PC-3 (cell line): Measurements from ENCODE around the gene ASCC3.

ENCODE experiments used
- EZH2 ChIP-seq: fragments of 300-600 bp; sonication (generic); IDR thresholded peaks from one replicate; pipeline ENCODE4 v1.6.1; 2017; ENCODE audit warnings: antibody characterized with exemption, mild to moderate bottlenecking, low read length; ENCODE audit not compliant: unreplicated experiment
- EZH2phosphoT487 ChIP-seq: fragments of 300-600 bp; sonication (generic); IDR thresholded peaks from 2 replicates; pipeline ENCODE4 v1.6.1; 2018; ENCODE audit warnings: mild to moderate bottlenecking, antibody characterized with exemption, low read length, borderline replicate concordance
- TF ChIP-seq, protein P1 (sequence below): fragments of 300-600 bp; sonication (generic); conservative IDR thresholded peaks from 2 replicates; pipeline ENCODE4 v1.5.1; 2017; ENCODE audit warnings: antibody characterized with exemption, low read depth, mild to moderate bottlenecking, low read length

DNA sequence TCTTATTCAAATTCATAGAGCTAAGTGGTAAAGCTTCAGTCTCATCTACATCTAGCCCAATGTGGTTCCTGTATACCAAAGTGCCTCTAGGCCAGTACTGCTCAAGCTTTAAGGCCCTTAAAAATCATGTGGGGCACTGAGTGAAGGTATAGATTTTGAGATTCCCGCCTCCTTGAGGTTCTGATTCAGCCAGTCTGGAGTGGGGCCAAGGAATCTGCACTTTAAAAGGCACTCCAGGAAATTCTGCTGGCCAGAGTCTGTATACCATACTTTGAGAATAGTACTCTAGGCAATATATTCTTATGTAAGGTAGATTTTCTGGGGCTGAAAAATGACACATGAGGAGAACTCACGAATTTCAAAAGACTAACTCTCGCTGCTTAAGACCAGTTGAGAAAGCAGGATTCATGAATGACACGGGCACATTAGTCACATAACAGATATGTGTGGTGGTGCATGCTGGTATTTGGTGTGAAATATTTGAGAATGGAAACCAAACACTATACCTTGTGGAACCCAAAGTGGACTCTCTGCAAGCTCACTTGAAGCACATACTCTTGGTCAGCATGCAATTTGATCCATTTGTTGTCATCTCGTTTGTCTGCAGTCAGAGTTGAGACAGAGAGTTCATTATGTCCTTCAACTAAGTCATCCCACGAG, 368.8 kb downstream of the ASCC3 start:
- TF ChIP-seq, protein P1, sequence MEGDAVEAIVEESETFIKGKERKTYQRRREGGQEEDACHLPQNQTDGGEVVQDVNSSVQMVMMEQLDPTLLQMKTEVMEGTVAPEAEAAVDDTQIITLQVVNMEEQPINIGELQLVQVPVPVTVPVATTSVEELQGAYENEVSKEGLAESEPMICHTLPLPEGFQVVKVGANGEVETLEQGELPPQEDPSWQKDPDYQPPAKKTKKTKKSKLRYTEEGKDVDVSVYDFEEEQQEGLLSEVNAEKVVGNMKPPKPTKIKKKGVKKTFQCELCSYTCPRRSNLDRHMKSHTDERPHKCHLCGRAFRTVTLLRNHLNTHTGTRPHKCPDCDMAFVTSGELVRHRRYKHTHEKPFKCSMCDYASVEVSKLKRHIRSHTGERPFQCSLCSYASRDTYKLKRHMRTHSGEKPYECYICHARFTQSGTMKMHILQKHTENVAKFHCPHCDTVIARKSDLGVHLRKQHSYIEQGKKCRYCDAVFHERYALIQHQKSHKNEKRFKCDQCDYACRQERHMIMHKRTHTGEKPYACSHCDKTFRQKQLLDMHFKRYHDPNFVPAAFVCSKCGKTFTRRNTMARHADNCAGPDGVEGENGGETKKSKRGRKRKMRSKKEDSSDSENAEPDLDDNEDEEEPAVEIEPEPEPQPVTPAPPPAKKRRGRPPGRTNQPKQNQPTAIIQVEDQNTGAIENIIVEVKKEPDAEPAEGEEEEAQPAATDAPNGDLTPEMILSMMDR: no peak
- TF ChIP-seq EZH2 (no peak), EZH2phosphoT487 (no peak)
